GM12873 (cell line): ENCODE measurements around the gene C6orf47.
A peak's percentile ranks its signal among the peaks of the same experiment; 100 is the strongest.

ENCODE experiments used
- TF ChIP-seq, protein P1 (sequence below): IDR thresholded peaks from 2 replicates; pipeline ENCODE4 v1.5.1; 2012; ENCODE audit warnings: low read depth, mild to moderate bottlenecking, moderate library complexity, low read length, control low read depth; ENCODE audit not compliant: insufficient read depth; ENCODE audit errors: missing control alignments

C6orf47 gene

DNA sequence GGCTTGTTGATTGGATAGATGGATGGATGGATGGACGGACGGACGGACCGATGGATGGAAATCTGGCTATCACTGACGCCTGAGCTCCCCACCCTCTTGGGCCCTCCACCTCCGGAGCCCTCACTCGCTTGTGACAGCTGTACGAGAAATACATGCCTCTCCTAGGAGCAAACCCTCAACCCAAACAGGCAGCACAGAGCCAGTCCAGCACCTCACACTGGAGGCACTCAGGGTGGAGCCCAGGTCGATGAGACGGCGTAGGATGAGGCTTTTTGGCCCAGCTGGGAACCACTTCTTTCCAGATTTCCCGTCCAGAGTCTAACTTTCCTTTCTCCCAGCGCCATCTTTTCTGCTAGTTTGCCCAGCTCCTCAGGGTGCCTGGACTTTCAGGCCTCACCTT lies 23.0 kb upstream of the C6orf47 start:
- TF ChIP-seq, protein P1, sequence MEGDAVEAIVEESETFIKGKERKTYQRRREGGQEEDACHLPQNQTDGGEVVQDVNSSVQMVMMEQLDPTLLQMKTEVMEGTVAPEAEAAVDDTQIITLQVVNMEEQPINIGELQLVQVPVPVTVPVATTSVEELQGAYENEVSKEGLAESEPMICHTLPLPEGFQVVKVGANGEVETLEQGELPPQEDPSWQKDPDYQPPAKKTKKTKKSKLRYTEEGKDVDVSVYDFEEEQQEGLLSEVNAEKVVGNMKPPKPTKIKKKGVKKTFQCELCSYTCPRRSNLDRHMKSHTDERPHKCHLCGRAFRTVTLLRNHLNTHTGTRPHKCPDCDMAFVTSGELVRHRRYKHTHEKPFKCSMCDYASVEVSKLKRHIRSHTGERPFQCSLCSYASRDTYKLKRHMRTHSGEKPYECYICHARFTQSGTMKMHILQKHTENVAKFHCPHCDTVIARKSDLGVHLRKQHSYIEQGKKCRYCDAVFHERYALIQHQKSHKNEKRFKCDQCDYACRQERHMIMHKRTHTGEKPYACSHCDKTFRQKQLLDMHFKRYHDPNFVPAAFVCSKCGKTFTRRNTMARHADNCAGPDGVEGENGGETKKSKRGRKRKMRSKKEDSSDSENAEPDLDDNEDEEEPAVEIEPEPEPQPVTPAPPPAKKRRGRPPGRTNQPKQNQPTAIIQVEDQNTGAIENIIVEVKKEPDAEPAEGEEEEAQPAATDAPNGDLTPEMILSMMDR, result no peak

DNA sequence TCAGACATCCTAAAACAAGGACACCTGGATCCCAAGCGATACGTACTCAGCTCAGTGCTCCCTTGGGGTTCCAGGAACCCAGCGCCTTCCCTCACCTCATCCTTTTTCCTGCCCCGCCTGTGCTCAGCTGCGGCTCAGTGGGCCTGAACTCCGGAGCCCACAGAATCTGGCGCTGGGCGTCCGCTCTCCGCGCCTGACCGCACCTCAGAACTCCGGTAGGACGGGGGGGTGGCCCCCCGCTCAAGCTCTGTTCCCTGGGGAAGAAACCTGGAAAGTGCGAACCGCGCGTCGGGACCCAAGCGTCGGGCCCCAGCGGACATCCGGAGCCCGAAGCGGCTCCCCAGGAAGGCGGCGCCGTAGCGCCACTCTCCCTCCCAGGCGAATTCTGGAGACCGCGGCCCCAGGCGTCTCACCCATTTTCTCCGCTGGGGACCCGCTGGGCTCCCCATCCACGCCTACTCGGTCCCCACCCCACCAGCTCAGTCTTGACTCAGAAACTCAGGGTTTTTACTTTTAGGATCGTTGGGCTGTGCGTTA lies 20.6 kb upstream of the C6orf47 start:
- TF ChIP-seq, protein P1, result peak; percentile 26

DNA sequence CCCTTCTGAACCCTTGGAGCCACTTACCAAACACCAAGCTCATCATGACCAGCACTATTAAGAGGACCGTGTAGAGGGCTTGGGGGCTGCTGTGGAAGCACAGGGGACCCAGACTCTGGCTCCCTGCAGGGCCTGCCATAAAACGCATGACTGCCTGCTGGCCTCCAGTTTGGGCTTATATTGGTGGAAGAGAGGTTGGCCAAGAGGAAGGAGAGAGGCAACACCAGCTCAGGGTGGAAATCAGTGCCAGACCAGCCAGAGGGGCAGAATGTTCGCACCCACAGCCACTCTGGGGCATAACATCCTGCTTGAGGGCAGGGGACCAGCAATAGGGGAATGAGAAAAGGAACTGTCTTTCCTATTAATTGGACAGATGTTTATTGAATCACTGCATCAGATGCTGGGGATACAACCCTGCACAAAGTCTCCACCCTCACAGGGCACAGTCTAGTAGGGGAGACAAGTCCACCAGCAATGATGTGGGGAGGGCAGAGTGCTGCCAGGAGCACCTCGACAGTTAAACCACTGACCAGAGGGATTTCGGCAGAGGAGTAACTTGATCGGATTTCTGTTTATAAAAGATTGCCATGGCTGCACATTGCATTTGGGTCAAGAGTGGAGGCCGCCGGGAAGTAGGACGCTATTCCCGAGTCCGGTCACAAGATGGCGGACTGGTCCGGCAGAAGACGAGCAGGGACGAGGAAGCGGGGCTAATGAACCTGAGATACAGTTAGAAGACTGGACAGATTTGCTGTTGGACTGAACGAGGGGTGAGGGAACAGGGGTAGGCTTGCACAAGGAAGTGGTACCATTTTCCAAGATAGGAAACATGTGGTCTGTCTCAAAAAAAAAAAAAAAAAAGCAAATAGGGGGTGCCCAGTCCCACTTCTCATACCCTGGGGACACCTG lies 19.9 kb upstream of the C6orf47 start, which contains the start of gene LY6G5C:
Gene LY6G5C, minus strand, starts transcription at position 842 of the 909 bp plus-strand sequence. Its CDS starts 694 bp downstream, at position 148.
- TF ChIP-seq, protein P1, result peak; percentile 78

DNA sequence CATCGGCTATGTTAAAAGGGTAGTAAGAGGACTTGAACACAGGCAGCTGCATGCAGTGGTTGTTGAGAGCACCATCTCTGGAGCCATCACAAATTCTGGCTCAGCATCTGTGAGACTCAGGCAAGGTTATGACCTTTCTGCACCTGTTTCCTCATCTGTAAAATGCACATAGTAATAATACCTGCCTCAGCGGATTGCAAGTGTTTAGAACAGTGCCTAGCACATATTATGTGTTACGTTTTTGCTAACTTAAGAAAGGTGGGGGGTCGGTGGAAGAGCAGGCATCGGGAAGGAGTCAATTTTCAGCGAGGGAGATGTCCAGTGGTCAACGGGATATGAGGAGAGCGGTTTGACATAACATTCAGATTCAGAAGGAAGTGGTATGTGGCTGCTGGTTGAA lies 17.4 kb upstream of the C6orf47 start:
- TF ChIP-seq, protein P1, result no peak

DNA sequence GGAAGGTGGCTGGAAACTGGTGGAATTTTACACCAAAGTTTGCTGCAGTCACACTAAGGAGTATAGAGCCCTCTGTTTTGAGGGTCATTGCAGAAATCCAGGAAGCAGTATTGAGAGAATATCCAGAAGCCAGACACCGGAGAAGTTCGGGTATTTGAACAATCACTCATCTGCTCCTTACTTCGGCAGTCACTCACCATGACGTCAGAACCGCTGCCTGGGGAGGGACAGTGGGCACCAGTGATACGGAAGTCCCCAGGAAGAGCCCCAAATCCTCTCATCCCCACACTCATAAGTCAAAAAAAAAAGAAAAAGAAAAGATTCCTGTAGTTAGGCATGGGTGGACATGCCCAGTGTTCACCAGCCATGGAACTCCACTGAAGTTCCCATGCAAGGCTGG lies 16.3 kb upstream of the C6orf47 start:
- TF ChIP-seq, protein P1, result no peak

DNA sequence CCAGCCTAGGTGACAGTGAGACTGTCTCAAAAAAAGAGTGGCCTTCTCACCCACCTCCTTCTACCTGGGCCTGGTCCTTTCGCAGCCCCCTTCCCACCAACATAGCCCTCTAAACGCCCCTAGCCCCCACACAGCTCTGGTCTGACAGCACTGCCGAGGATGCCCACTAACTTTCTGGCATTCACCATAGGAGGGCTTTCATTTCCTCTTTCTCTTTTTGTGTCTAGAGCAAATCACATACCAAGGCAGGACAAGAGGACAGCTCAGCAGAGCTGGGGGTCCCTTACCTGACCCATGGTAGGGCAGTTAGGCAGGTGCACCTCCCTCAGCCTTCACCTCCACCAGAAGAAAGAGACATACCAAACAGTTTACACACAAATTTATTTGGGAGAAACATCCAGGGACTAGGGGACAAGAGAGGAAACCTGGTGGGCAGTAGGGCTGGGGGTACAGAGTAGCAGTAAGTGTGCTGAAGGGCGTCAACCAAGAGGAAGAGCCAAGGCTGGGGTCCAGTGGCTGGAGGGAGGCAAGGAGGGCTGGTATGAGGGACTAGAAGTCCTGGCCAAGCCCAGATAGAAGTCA lies 15.8 kb upstream of the C6orf47 start:
- TF ChIP-seq, protein P1, result no peak

DNA sequence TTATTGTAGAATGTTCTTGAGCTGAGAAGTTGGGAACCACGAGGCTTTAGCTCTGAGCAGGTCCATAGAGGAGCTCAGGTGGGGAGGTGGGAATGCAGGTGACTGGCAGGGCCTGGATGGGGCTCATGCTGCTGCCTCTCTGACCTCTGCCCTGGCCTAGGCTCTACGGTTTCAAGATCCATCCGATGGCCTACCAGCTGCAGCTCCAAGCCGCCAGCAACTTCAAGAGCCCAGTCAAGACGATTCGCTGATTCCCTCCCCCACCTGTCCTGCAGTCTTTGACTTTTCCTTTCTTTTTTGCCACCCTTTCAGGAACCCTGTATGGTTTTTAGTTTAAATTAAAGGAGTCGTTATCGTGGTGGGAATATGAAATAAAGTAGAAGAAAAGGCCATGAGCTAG lies 9.1 kb upstream of the C6orf47 start, which contains the start of gene LY6G5B:
Gene LY6G5B, plus strand, starts transcription at position 301 of the 400 bp plus-strand sequence. CDS start 975 bp downstream, outside the sequence.
- TF ChIP-seq, protein P1, result no peak
